Measurements from ENCODE around the gene KRT83. TPM values are rescaled to one million over a fixed set of nuclear protein-coding genes. Genes with fewer than 3 reads are reported as not detected.

Gene KRT83
- total RNA-seq, 1 experiment from 2014 or later = not detected

DNA sequence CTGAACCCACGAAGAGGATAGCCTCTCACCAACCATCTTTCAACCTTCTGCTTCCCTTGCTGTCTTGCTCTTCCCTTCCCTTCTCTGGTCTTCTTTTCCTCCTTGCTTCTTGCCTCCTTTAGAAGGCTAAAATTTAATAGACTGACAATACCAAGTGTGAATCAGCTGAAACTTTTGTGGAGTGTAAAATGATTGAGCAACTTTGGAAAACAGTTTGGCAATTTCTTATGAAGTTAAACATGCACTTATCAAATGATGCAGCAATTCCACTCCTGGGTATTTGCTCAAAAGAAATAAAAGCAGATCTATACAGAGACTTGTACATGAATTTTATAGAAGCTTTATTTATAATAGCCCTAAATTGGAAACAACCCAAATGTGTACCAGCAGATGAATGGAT lies 50.0 kb downstream of the KRT83 start:
- intact Hi-C loops (cut with micrococcal nuclease; ENCODE audit: unreplicated experiment) = no loop called here
- TF ChIP-seq CTCF (conservative IDR thresholded peaks at IDR 0.05; ENCODE audit: low read depth, low read length) = no peak
- TF ChIP-seq EZH2 (IDR thresholded peaks at IDR 0.05; ENCODE audit: borderline replicate concordance, low read depth, low read length, poor library complexity, severe bottlenecking) = no peak

GRCh38 chr12:52270541-52271070 lies 50.6 kb downstream of the KRT83 start:
- POLR2A ChIA-PET (ENCODE audit: low non-redundant PET) = interaction anchor here (0.7 kb wide), 1 partner anchor 186 kb away, joined by 4 read pairs; no protein-coding TSS in a partner anchor
- H3K27me3 ChIP-seq (replicated peaks; ENCODE audit: insufficient read depth, low read depth, low read length, poor library complexity) = peaks cover 5% of the 10 kb centered on the region
- DNase-seq (ENCODE audit: low spot score) = no peak
- no peaks in the 10 kb centered on the region for H3K4me1 ChIP-seq (ENCODE audit: insufficient read depth, low read length, poor library complexity, severe bottlenecking)
- CTCF ChIA-PET = interaction anchor here (1.3 kb wide), 1 partner anchor 8 kb away, joined by 4 read pairs; no protein-coding TSS in a partner anchor
- no peak overlapping the region for H3K4me3 ChIP-seq (ENCODE audit: low read depth, low read length, poor library complexity, severe bottlenecking)
- intact Hi-C loops (cut with micrococcal nuclease; ENCODE audit: unreplicated experiment) = no loop called here
- no peak overlapping the region for H3K27ac ChIP-seq (ENCODE audit: low read depth, low read length, poor library complexity, severe bottlenecking)
- H3K36me3 ChIP-seq (ENCODE audit: insufficient read depth, low read length, poor library complexity, severe bottlenecking) = no peaks in the 10 kb centered on the region
- no TSS peak for BruUV-seq (replicated peaks)
- no peaks in the 10 kb centered on the region for H3K9me3 ChIP-seq (ENCODE audit: low read depth, low read length, poor library complexity, severe bottlenecking)
- TF ChIP-seq EZH2 (IDR thresholded peaks at IDR 0.05; ENCODE audit: borderline replicate concordance, low read depth, low read length, poor library complexity, severe bottlenecking) (no peak), CTCF (conservative IDR thresholded peaks at IDR 0.05; ENCODE audit: low read depth, low read length) (no peak)

More for the DNA sequence above, 50.0 kb downstream of the KRT83 start:
- no peaks in the 10 kb centered on the region for H3K36me3 ChIP-seq (ENCODE audit: insufficient read depth, low read length, poor library complexity, severe bottlenecking)
- BruUV-seq (replicated peaks) = no TSS peak
- H3K4me3 ChIP-seq (ENCODE audit: low read depth, low read length, poor library complexity, severe bottlenecking) = no peak overlapping the region
- POLR2A ChIA-PET (ENCODE audit: low non-redundant PET) = no interaction called here
- H3K4me1 ChIP-seq (ENCODE audit: insufficient read depth, low read length, poor library complexity, severe bottlenecking) = no peaks in the 10 kb centered on the region
- H3K9me3 ChIP-seq (ENCODE audit: low read depth, low read length, poor library complexity, severe bottlenecking) = no peaks in the 10 kb centered on the region
- peaks cover 5% of the 10 kb centered on the region for H3K27me3 ChIP-seq (replicated peaks; ENCODE audit: insufficient read depth, low read depth, low read length, poor library complexity)
- CTCF ChIA-PET = no interaction called here
- no peak overlapping the region for H3K27ac ChIP-seq (ENCODE audit: low read depth, low read length, poor library complexity, severe bottlenecking)
- no peak for DNase-seq (ENCODE audit: low spot score)

DNA sequence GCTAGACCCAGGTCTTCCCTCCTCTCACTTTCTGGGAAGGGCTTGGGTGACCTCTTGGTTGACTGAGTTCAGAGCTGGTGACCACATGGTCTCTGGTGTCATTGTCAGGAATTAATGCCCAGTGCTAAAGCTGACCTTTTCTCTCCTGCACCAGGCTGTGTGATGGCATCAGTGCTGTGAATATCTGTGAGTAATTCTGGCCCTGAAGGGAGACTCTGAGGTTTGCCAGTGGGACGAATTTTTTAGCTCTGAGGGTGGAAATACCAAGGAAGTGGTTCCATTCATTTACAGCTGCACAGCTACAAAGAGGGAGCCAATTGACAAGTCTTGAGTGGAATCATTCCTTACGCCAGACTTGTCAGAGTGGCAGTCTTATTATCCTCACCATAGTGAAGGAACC lies 53.0 kb downstream of the KRT83 start:
- intact Hi-C loops (cut with micrococcal nuclease; ENCODE audit: unreplicated experiment) = no loop called here
- no TSS peak for BruUV-seq (replicated peaks)
- no peak overlapping the region for H3K27ac ChIP-seq (ENCODE audit: low read depth, low read length, poor library complexity, severe bottlenecking)
- no peaks in the 10 kb centered on the region for H3K4me1 ChIP-seq (ENCODE audit: insufficient read depth, low read length, poor library complexity, severe bottlenecking)
- no peak overlapping the region for H3K4me3 ChIP-seq (ENCODE audit: low read depth, low read length, poor library complexity, severe bottlenecking)
- H3K27me3 ChIP-seq (replicated peaks; ENCODE audit: insufficient read depth, low read depth, low read length, poor library complexity) = peaks cover 5% of the 10 kb centered on the region
- TF ChIP-seq EZH2 (IDR thresholded peaks at IDR 0.05; ENCODE audit: borderline replicate concordance, low read depth, low read length, poor library complexity, severe bottlenecking) (no peak), CTCF (conservative IDR thresholded peaks at IDR 0.05; ENCODE audit: low read depth, low read length) (no peak)
- no peaks in the 10 kb centered on the region for H3K9me3 ChIP-seq (ENCODE audit: low read depth, low read length, poor library complexity, severe bottlenecking)
- ChIA-PET POLR2A (ENCODE audit: low non-redundant PET) (no interaction called here), CTCF (no interaction called here)
- no peaks in the 10 kb centered on the region for H3K36me3 ChIP-seq (ENCODE audit: insufficient read depth, low read length, poor library complexity, severe bottlenecking)
- DNase-seq (ENCODE audit: low spot score) = no peak

Data from A673 (cell line).